ENCODE measurements around the gene LYPLA2. TPM values are rescaled to one million over a fixed set of nuclear protein-coding genes. Genes with fewer than 3 reads are reported as not detected.
"Not testable (repeated sequence)": the region's sequence is repeated elsewhere in the genome, so short reads cannot be mapped to it uniquely, and the experiment has no call there.

The LYPLA2 gene
- total and polyA plus RNA-seq, 4 experiments from 2014 or later: 52.6 to 151 (median 83.0) TPM

GRCh38 chr1:23825762-23826522 is 35.0 kb downstream of the LYPLA2 start:
- peaks cover 0 to 11% of the 10 kb centered on the region in 2 donors for H3K36me3 Mint-ChIP-seq
- intact Hi-C loops (cut with micrococcal nuclease): loop anchor here (1.0 kb wide), 2 partner anchors 26 to 42 kb away; partner anchors contain the start of genes FUCA1 and GALE
- peaks cover 18% of the 10 kb centered on the region for H3K4me1 ChIP-seq (ENCODE audit: insufficient read depth, low read length)
- no peaks in the 10 kb centered on the region for H3K9me3 Mint-ChIP-seq
- peaks cover 15 to 28% (median 20%) of the 10 kb centered on the region in 4 donors for H3K4me1 Mint-ChIP-seq
- ChIA-PET POLR2A (ENCODE audit: partially characterized antibody) (interaction anchor here (0.6 to 4.8 kb wide), 14 partner anchors 13 to 135 kb away, joined by 3 to 51 read pairs (median 6); partner anchors contain the start of genes ELOA, GALE, LYPLA2 and PITHD1), CTCF (ENCODE audit: partially characterized antibody) (interaction anchor here (4.9 kb wide), 1 partner anchor 15 kb away, joined by 52 read pairs; no protein-coding TSS in a partner anchor)
- H3K9me3 ChIP-seq (ENCODE audit: control insufficient read depth in 1 of 2, low read length in 2 of 2): no peaks in the 10 kb centered on the region
- no peaks in the 10 kb centered on the region for H3K27me3 Mint-ChIP-seq
- peak overlapping the region; percentile 48 to 98 for H3K4me3 ChIP-seq (ENCODE audit: low read length in 2 of 2)
- H3K27ac Mint-ChIP-seq: peak overlapping the region; percentile 86 to 98 (median 96)
- peak in 4 of 5 donors; percentile 17 to 23 (median 20) for DNase-seq
- H3K27ac ChIP-seq (ENCODE audit: low read depth, low read length): peak overlapping the region; percentile 80
- no peaks in the 10 kb centered on the region for H3K36me3 ChIP-seq (ENCODE audit: insufficient read depth, low read length)
- no peaks in the 10 kb centered on the region for H3K27me3 ChIP-seq (ENCODE audit: insufficient read depth, low read length)
- H3K4me3 Mint-ChIP-seq: peak overlapping the region; percentile 92 to 97 (median 94)

GRCh38 chr1:23826590-23826989 is 35.6 kb downstream of the LYPLA2 start:
- POLR2A ChIA-PET (ENCODE audit: partially characterized antibody): interaction anchor here (4.8 kb wide), 1 partner anchor 25 kb away, joined by 51 read pairs; the partner anchor contains the start of gene GALE

GRCh38 chr1:23827717-23828116 is 36.8 kb downstream of the LYPLA2 start:
- no peaks in the 10 kb centered on the region for H3K27me3 ChIP-seq (ENCODE audit: insufficient read depth, low read length)
- Mint-ChIP-seq H3K27ac (peak overlapping the region in 2 of 7 donors; percentile 50 to 58), H3K4me3 (no peak overlapping the region), H3K27me3 (no peaks in the 10 kb centered on the region), H3K4me1 (peaks cover 15 to 28% (median 20%) of the 10 kb centered on the region in 4 donors), H3K36me3 (peaks cover 0 to 9% of the 10 kb centered on the region in 2 donors), H3K9me3 (no peaks in the 10 kb centered on the region)
- no peaks in the 10 kb centered on the region for H3K9me3 ChIP-seq (ENCODE audit: control insufficient read depth in 1 of 2, low read length in 2 of 2)
- no peak overlapping the region for H3K27ac ChIP-seq (ENCODE audit: low read depth, low read length)
- peaks cover 18% of the 10 kb centered on the region for H3K4me1 ChIP-seq (ENCODE audit: insufficient read depth, low read length)
- CTCF ChIA-PET (ENCODE audit: partially characterized antibody): interaction anchor here (1.4 kb wide), 1 partner anchor 17 kb away, joined by 6 read pairs; no protein-coding TSS in a partner anchor
- no peaks in the 10 kb centered on the region for H3K36me3 ChIP-seq (ENCODE audit: insufficient read depth, low read length)
- POLR2A ChIA-PET (ENCODE audit: partially characterized antibody): no interaction called here
- DNase-seq: no peak
- intact Hi-C loops (cut with micrococcal nuclease): no loop called here
- no peak overlapping the region for H3K4me3 ChIP-seq (ENCODE audit: low read length in 2 of 2)

More at GRCh38 chr1:23826590-23826989, 35.6 kb downstream of the LYPLA2 start:
- DNase-seq; H3K4me3 ChIP-seq (ENCODE audit: low read length in 2 of 2); H3K27me3 ChIP-seq (ENCODE audit: insufficient read depth, low read length); H3K36me3 ChIP-seq (ENCODE audit: insufficient read depth, low read length); H3K9me3 Mint-ChIP-seq; H3K27ac ChIP-seq (ENCODE audit: low read depth, low read length); CTCF ChIA-PET (ENCODE audit: partially characterized antibody); H3K9me3 ChIP-seq (ENCODE audit: control insufficient read depth in 1 of 2, low read length in 2 of 2); H3K27me3 Mint-ChIP-seq; intact Hi-C loops (cut with micrococcal nuclease): not testable (repeated sequence)
- peaks cover 0 to 11% of the 10 kb centered on the region in 2 donors for H3K36me3 Mint-ChIP-seq
- peaks cover 18% of the 10 kb centered on the region for H3K4me1 ChIP-seq (ENCODE audit: insufficient read depth, low read length)
- peak overlapping the region in 2 of 7 donors; percentile 42 to 96 for H3K27ac Mint-ChIP-seq
- H3K4me1 Mint-ChIP-seq: peaks cover 15 to 28% (median 20%) of the 10 kb centered on the region in 4 donors
- peak overlapping the region in 6 of 8 donors; percentile 39 to 96 (median 74) for H3K4me3 Mint-ChIP-seq

GRCh38 chr1:23834156-23834555 is 43.2 kb downstream of the LYPLA2 start:
- not testable (repeated sequence) for H3K9me3 ChIP-seq (ENCODE audit: control insufficient read depth in 1 of 2, low read length in 2 of 2); H3K27ac Mint-ChIP-seq
- CTCF ChIA-PET (ENCODE audit: partially characterized antibody): interaction anchor here (0.7 to 1.1 kb wide), 2 partner anchors 11 to 24 kb away, joined by 3 to 4 read pairs; no protein-coding TSS in a partner anchor

GRCh38 chr1:23836037-23836436 is 45.1 kb downstream of the LYPLA2 start:
- H3K4me3 ChIP-seq (ENCODE audit: low read length in 2 of 2): no peak overlapping the region
- H3K9me3 ChIP-seq (ENCODE audit: control insufficient read depth in 1 of 2, low read length in 2 of 2): no peaks in the 10 kb centered on the region
- H3K27ac Mint-ChIP-seq: no peak overlapping the region
- intact Hi-C loops (cut with micrococcal nuclease): no loop called here
- H3K4me3 Mint-ChIP-seq: no peak overlapping the region
- H3K9me3 Mint-ChIP-seq: no peaks in the 10 kb centered on the region
- no peaks in the 10 kb centered on the region for H3K36me3 Mint-ChIP-seq
- peaks cover 8% of the 10 kb centered on the region for H3K4me1 ChIP-seq (ENCODE audit: insufficient read depth, low read length)
- CTCF ChIA-PET (ENCODE audit: partially characterized antibody): no interaction called here
- H3K4me1 Mint-ChIP-seq: peaks cover 5 to 14% (median 11%) of the 10 kb centered on the region in 4 donors
- DNase-seq: no peak
- H3K36me3 ChIP-seq (ENCODE audit: insufficient read depth, low read length): no peaks in the 10 kb centered on the region
- POLR2A ChIA-PET (ENCODE audit: partially characterized antibody): no interaction called here
- H3K27me3 Mint-ChIP-seq: peaks cover 5 to 12% of the 10 kb centered on the region in 2 donors
- no peak overlapping the region for H3K27ac ChIP-seq (ENCODE audit: low read depth, low read length)
- no peaks in the 10 kb centered on the region for H3K27me3 ChIP-seq (ENCODE audit: insufficient read depth, low read length)

More at GRCh38 chr1:23834156-23834555, 43.2 kb downstream of the LYPLA2 start:
- H3K36me3 ChIP-seq (ENCODE audit: insufficient read depth, low read length); H3K4me3 ChIP-seq (ENCODE audit: low read length in 2 of 2); H3K27me3 ChIP-seq (ENCODE audit: insufficient read depth, low read length); H3K4me1 ChIP-seq (ENCODE audit: insufficient read depth, low read length); DNase-seq; H3K27ac ChIP-seq (ENCODE audit: low read depth, low read length); H3K4me3 Mint-ChIP-seq; H3K36me3 Mint-ChIP-seq; POLR2A ChIA-PET (ENCODE audit: partially characterized antibody); intact Hi-C loops (cut with micrococcal nuclease); H3K9me3 Mint-ChIP-seq: not testable (repeated sequence)
- H3K27me3 Mint-ChIP-seq: peaks cover 5 to 12% of the 10 kb centered on the region in 2 donors
- peaks cover 5 to 14% (median 11%) of the 10 kb centered on the region in 4 donors for H3K4me1 Mint-ChIP-seq

GRCh38 chr1:23837908-23838307 is 47.0 kb downstream of the LYPLA2 start:
- peaks cover 5 to 12% of the 10 kb centered on the region in 2 donors for H3K27me3 Mint-ChIP-seq
- H3K36me3 Mint-ChIP-seq: no peaks in the 10 kb centered on the region
- Histone ChIP-seq H3K4me1 (ENCODE audit: insufficient read depth, low read length) (peaks cover 8% of the 10 kb centered on the region), H3K9me3 (ENCODE audit: control insufficient read depth in 1 of 2, low read length in 2 of 2) (no peaks in the 10 kb centered on the region), H3K4me3 (ENCODE audit: low read length in 2 of 2) (peak overlapping the region in 1 of 2 donors; percentile 49), H3K27me3 (ENCODE audit: insufficient read depth, low read length) (no peaks in the 10 kb centered on the region), H3K36me3 (ENCODE audit: insufficient read depth, low read length) (no peaks in the 10 kb centered on the region), H3K27ac (ENCODE audit: low read depth, low read length) (no peak overlapping the region)
- peaks cover 5 to 14% (median 11%) of the 10 kb centered on the region in 4 donors for H3K4me1 Mint-ChIP-seq
- peak overlapping the region; percentile 10 to 88 (median 80) for H3K4me3 Mint-ChIP-seq
- intact Hi-C loops (cut with micrococcal nuclease): loop anchor here (1.0 kb wide), 2 partner anchors 30 to 38 kb away; partner anchors contain the start of genes FUCA1 and GALE
- POLR2A ChIA-PET (ENCODE audit: partially characterized antibody): interaction anchor here (1.0 to 1.7 kb wide), 3 partner anchors 9 to 36 kb away, joined by 3 to 8 read pairs (median 3); partner anchors contain the start of gene HMGCL
- H3K9me3 Mint-ChIP-seq: no peaks in the 10 kb centered on the region
- CTCF ChIA-PET (ENCODE audit: partially characterized antibody): interaction anchor here (2.0 kb wide), 1 partner anchor 28 kb away, joined by 6 read pairs; no protein-coding TSS in a partner anchor
- peak overlapping the region in 4 of 7 donors; percentile 26 to 72 (median 48) for H3K27ac Mint-ChIP-seq
- peak in 1 of 5 donors; percentile 2 for DNase-seq

Data from CD4-positive, alpha-beta memory T cell (primary cell).